Measurements from ENCODE around the gene INPP5E. TPM values are rescaled to one million over a fixed set of nuclear protein-coding genes. Genes with fewer than 3 reads are reported as not detected.
A peak's percentile ranks its signal among the peaks of the same experiment; 100 is the strongest.

INPP5E gene
- polyA plus RNA-seq, 2 of the 4 experiments (the other 2 are of a cell fraction): 5.2 to 11.2 TPM

- DNase-seq (ENCODE audit: low read depth in 1 of 2, low spot score in 1 of 2): no peak
- no peaks in the 10 kb centered on the region for H3K4me1 ChIP-seq
- no peak overlapping the region for H3K4me3 ChIP-seq
- no peak overlapping the region for H3K27ac ChIP-seq
- POLR2A ChIA-PET: no interaction called here
- ATAC-seq: peak in 1 of 2 experiments; percentile 28; a peak in 1 of 6 replicates
- CTCF ChIA-PET: interaction anchor here (1.1 kb wide), 1 partner anchor 102 kb away, joined by 3 read pairs; the partner anchor contains the start of gene DNLZ
- no peaks in the 10 kb centered on the region for H3K9me3 ChIP-seq
- 93% methylated on average over 26 of the region's 27 CpGs for WGBS (ENCODE audit: missing lambda C conversion rate)
- no peak for FAIRE-seq
- TF ChIP-seq FOXS1 (CRISPR knock-in tag; IDR thresholded peaks at IDR 0.05): no peak
- no peak for TF ChIP-seq KDM1A (IDR thresholded peaks at IDR 0.05; ENCODE audit: low read depth)
- TF ChIP-seq NFE2L2 (conservative IDR thresholded peaks at IDR 0.05; ENCODE audit: low read length): no peak
- TF ChIP-seq BCL3 (IDR thresholded peaks at IDR 0.05): no peak
- TF ChIP-seq HOXB13 (CRISPR knock-in tag; IDR thresholded peaks at IDR 0.05; ENCODE audit: low read depth): no peak
- no peak for TF ChIP-seq PHF8 (IDR thresholded peaks at IDR 0.05; ENCODE audit: borderline replicate concordance, low read depth)
- no peak for TF ChIP-seq JUNB (IDR thresholded peaks at IDR 0.05)
- TF ChIP-seq, protein P1, sequence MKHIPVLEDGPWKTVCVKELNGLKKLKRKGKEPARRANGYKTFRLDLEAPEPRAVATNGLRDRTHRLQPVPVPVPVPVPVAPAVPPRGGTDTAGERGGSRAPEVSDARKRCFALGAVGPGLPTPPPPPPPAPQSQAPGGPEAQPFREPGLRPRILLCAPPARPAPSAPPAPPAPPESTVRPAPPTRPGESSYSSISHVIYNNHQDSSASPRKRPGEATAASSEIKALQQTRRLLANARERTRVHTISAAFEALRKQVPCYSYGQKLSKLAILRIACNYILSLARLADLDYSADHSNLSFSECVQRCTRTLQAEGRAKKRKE (CRISPR knock-in tag; IDR thresholded peaks at IDR 0.05; ENCODE audit: low read depth): no peak
- TF ChIP-seq TP53 (CRISPR knock-in tag; IDR thresholded peaks at IDR 0.05): no peak
- TF ChIP-seq POLR2A (IDR thresholded peaks at IDR 0.05; ENCODE audit: low read length): no peak
- no peak for TF ChIP-seq FOSB (CRISPR knock-in tag; IDR thresholded peaks at IDR 0.05)
- no peak for TF ChIP-seq KDM5A (IDR thresholded peaks at IDR 0.05)
- no peak for TF ChIP-seq RARB (CRISPR knock-in tag; IDR thresholded peaks at IDR 0.05)
- TF ChIP-seq EHMT2 (IDR thresholded peaks at IDR 0.05; ENCODE audit: low read depth): no peak
- no peak for TF ChIP-seq EP300 (IDR thresholded peaks at IDR 0.05)
- no peak for TF ChIP-seq CHD4 (IDR thresholded peaks at IDR 0.05; ENCODE audit: borderline replicate concordance)
- TF ChIP-seq RNF2 (IDR thresholded peaks at IDR 0.05; ENCODE audit: borderline replicate concordance, low read depth): no peak
- no peak for TF ChIP-seq EHF (CRISPR knock-in tag; IDR thresholded peaks at IDR 0.05)
- H3K4me2 ChIP-seq: no peak overlapping the region
These were observed 26.0 kb upstream of the INPP5E start for GRCh38 chr9:136465500-136466154.

- Histone ChIP-seq H3K4me3 (no peak overlapping the region), H3K4me2 (no peak overlapping the region), H3K4me1 (no peaks in the 10 kb centered on the region), H3K9me3 (no peaks in the 10 kb centered on the region), H3K27ac (no peak overlapping the region)
- FAIRE-seq: no peak
- ChIA-PET POLR2A (no interaction called here), CTCF (interaction anchor here (0.6 to 1.8 kb wide), 2 partner anchors 18 to 21 kb away, joined by 3 to 5 read pairs; no protein-coding TSS in a partner anchor)
- no peak for TF ChIP-seq RCOR1 (IDR thresholded peaks at IDR 0.05; ENCODE audit: low read depth, low read length)
- WGBS (ENCODE audit: missing lambda C conversion rate): 89% methylated on average over 6 of the region's 6 CpGs
- no peak for DNase-seq (ENCODE audit: low read depth in 1 of 2, low spot score in 1 of 2)
- ATAC-seq: no peak
These were observed 24.6 kb upstream of the INPP5E start for GRCh38 chr9:136464241-136464640.

- DNase-seq (ENCODE audit: low read depth in 1 of 2, low spot score in 1 of 2) (no peak), ATAC-seq (no peak), FAIRE-seq (no peak)
- Histone ChIP-seq H3K4me1 (no peaks in the 10 kb centered on the region), H3K4me3 (no peak overlapping the region), H3K9me3 (no peaks in the 10 kb centered on the region), H3K27ac (no peak overlapping the region), H3K4me2 (no peak overlapping the region)
- ChIA-PET CTCF (interaction anchor here (0.8 to 1.8 kb wide), 6 partner anchors 8 to 24 kb away, joined by 3 to 6 read pairs (median 4); no protein-coding TSS in a partner anchor), POLR2A (no interaction called here)
- 92% methylated on average over 10 of the region's 14 CpGs for WGBS (ENCODE audit: missing lambda C conversion rate)
- TF ChIP-seq FOSB (CRISPR knock-in tag; IDR thresholded peaks at IDR 0.05): no peak
- TF ChIP-seq HMGXB4 (CRISPR knock-in tag; IDR thresholded peaks at IDR 0.05; ENCODE audit: borderline replicate concordance): no peak
- no peak for TF ChIP-seq RNF2 (IDR thresholded peaks at IDR 0.05; ENCODE audit: borderline replicate concordance, low read depth)
- TF ChIP-seq FOXS1 (CRISPR knock-in tag; IDR thresholded peaks at IDR 0.05): no peak
- TF ChIP-seq EHF (CRISPR knock-in tag; IDR thresholded peaks at IDR 0.05): no peak
- TF ChIP-seq ESRRA (IDR thresholded peaks at IDR 0.05; ENCODE audit: borderline replicate concordance, low read length): no peak
- TF ChIP-seq HOXA7 (CRISPR knock-in tag; IDR thresholded peaks at IDR 0.05): no peak
- TF ChIP-seq SMC3 (IDR thresholded peaks at IDR 0.05): no peak
- no peak for TF ChIP-seq POLR2A (IDR thresholded peaks at IDR 0.05; ENCODE audit: low read length)
- no peak for TF ChIP-seq GATA3 (IDR thresholded peaks at IDR 0.05; ENCODE audit: borderline replicate concordance)
- TF ChIP-seq, protein P2, sequence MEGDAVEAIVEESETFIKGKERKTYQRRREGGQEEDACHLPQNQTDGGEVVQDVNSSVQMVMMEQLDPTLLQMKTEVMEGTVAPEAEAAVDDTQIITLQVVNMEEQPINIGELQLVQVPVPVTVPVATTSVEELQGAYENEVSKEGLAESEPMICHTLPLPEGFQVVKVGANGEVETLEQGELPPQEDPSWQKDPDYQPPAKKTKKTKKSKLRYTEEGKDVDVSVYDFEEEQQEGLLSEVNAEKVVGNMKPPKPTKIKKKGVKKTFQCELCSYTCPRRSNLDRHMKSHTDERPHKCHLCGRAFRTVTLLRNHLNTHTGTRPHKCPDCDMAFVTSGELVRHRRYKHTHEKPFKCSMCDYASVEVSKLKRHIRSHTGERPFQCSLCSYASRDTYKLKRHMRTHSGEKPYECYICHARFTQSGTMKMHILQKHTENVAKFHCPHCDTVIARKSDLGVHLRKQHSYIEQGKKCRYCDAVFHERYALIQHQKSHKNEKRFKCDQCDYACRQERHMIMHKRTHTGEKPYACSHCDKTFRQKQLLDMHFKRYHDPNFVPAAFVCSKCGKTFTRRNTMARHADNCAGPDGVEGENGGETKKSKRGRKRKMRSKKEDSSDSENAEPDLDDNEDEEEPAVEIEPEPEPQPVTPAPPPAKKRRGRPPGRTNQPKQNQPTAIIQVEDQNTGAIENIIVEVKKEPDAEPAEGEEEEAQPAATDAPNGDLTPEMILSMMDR (IDR thresholded peaks at IDR 0.05): no peak
These were observed 23.9 kb upstream of the INPP5E start for GRCh38 chr9:136463578-136463977.
